HG02852 (cell line): ENCODE data around the gene BTRC.

Source experiments
- ATAC-seq: cut with Tn5 transposase; IDR thresholded peaks from one replicate; pipeline ENCODE4 v1.9.1; 2021; ENCODE audit warnings: mild to moderate bottlenecking, moderate library complexity; ENCODE audit not compliant: unreplicated experiment

Gene BTRC

GRCh38 chr10:101441541-101442455, 87.8 kb downstream of the BTRC start:
- ATAC-seq, result no peak

GRCh38 chr10:101442456-101442800, 88.5 kb downstream of the BTRC start:
- no peak for ATAC-seq

DNA sequence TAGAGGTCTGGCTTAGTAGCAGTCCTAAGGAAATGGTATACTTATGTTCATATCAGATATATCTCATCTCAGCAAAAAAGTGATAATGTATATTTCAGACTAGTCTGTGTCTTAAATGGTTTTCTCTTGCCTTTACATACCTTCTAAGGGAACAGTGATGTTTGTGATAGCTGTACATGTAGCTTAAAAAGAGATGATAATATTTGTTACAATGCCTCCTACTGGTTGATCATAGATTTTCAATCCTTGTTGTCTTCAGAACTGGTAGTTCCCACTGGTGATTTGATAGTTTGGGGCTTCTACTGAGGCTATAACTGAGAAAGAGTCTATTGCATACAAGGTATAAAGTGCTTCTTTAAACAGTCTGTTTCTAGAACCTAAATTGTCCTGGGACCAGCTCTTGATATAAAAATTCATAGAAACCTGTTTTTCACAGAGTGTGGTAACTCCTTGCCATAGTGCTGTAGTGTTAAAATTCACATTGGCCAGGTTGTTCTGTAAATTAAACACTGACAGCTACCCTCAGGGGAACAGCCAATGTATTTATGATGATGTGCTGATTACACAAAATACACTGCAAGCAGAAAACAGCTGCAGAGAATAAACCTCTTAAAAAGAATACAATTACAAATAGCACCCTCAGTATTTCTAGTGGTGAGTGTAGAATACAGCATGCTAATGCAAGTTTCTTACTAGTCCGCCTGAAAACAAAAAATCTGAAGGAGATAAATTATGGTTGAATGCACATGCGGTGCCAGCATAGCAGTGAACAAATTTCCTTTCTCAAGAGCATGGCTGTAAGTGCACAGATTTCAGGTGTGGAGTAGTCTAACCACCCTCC, 90.3 kb downstream of the BTRC start:
- no peak for ATAC-seq

DNA sequence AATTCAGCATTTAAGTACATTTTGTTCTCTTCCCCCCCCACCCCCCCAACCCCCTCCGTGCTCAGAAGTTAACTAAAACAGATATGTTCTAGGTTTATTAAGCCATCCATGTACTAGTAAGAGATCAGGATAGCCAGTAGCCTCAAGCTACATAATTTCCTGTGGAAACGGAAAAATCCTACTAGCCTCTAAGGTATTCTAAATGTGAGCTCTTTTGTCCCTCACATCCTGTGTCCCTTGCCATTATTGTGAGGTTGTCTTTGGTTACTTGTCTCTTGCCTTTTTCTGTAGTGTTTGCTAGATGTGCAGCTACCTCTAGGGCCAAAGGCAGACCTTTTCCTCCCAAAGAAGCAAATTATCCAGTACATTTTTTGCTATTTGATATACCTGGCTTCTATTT, 92.1 kb downstream of the BTRC start:
- no peak for ATAC-seq

DNA sequence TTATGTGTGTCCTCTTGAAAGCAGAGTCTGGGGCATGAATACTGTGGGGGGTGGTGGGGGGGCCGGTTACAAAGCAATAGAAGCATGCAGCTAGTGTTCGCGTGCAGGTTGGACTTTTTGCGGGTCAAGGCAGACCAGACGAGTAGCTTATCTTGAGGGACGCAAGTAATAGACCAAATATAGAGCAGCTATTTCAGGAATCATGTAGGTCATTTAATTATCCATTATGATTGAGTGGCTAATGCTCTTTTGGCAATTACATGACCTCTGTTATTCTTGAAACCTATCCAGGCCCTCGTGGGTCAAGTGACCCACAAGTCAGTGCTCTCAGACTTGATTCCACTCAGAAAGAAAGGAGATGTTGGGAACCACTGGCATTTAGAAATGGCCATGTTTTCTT, 93.0 kb downstream of the BTRC start:
- ATAC-seq, result no peak

DNA sequence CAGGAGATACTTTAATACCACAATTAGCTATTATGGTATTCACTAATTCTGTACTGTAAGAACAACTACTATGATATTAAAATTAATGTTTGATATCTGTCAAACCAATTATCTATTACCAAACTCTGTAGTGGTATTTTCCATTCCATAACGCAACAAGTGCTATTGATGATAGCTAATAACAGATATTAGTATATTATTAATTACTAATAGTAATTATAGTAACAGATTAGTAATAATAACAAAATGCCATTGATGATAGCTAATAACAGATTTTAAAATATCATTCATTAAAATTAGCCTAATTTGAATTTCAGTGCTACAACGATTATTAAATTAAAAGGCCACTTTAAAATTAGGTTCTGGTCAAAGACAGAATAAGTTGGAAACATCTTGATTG, 93.5 kb downstream of the BTRC start:
- ATAC-seq, result no peak

- no peak for ATAC-seq
Observed at GRCh38 chr10:101450277-101451080, 96.5 kb downstream of the BTRC start.

DNA sequence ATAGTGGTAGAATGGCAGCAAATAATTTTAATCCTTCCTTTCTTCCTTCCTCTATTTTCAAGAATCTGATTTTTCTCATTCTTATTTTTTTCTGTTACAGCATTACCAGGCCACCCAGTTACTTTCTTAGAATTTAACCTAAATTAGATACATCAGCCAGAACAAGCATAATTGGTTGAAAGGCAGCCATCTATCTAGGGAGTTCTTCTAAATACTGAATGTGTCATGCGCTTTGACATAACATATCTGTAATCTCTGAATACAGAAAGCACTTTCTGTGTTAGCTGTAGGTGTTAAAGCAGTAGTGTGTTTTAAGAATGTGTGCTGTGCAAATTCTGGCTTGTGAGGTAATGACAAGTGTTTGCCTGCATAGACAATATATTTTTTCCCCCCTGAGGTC, 97.3 kb downstream of the BTRC start:
- no peak for ATAC-seq

DNA sequence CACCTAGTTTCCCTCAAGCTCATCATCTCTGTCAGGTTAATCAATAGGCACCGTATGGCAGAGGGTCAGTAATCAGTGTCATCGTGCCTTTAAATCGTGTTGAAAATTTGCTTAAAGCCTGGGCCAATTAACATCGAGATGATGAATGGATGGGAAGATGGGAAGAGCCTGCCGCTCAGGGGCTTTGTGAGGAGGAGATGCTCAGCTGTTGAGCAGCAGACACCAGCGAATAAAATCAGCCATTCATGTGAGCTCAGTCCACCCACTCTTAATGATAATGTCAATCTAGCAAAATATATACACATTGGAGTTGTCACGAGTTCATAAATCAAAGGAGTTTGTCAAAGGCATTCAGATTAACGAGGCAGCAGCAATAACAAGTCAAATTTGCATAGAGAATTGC, 97.7 kb downstream of the BTRC start:
- no peak for ATAC-seq

DNA sequence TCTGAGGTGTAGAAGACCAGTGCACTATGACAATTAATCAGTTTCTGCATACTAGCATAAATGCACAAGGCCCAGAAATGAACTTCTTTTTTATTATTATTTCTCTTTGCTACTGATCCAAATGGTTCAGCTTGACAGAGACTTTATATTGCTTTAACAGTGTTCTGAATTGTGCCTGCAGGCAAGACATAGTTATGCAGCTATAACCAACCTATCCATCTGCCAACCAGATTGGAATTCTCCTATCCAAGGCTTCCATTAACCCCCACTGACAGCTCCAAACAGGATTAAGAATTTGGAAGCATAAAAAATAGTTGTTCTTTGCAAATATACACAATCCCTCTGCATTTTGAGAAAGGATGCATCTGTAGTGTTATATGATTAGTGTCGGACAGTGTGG, 98.2 kb downstream of the BTRC start:
- ATAC-seq, result no peak

DNA sequence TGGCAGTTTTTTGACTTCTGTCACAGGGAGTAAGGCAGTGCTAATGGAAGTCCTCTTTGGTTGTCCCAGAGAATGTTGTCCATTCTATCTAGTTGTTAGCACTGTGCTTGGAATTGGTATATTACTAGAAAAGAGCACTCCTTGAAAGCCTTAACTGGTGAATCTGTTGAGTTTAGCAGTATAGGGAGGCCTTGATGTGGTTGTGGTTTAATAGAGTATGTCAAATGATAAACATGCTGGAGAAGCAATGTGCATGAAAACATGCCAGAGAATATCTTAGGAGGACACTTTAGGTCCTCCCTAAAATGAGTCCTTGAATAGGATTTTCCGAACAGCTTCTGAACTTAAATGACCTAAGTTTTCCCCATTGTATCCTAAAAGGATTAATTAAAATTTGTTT, 98.6 kb downstream of the BTRC start:
- no peak for ATAC-seq

DNA sequence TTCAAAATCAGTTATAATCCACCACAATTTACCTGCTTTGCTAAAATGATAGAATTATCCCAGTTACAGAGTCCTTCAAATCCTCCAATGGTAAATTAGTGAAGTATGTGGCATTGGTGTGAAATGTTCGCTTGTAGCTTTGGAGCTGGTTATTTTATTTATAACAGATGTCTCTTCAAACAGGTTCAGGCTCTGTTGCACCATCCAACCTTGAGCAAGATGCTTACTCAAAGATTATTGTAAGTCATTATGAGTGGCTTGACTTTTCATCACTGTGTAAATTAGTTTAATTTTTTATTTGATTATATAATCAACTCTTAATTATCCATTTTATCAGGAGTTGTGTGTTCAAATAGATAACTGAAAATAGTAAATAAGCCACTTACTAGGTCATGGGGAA, 99.4 kb downstream of the BTRC start:
- no peak for ATAC-seq

GRCh38 chr10:101453791-101454718, 100.1 kb downstream of the BTRC start:
- ATAC-seq, result no peak

DNA sequence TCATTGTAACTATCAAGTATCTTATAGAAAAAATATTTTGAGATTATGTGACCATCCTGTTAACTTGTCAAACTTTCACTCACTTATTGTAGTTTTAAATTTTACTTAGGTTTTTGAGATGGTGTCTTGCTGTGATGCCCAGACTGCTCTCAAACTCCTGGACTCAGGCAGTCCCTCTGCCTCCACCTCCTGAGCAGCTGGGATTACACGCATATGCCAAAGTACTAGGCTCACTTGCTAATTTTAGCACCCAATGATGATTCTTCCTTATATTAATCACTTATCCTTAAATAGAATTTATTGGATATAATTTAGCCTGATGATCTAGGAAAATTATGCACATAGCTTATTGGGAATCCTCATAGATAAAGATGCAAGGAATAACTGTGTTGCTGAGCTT, 104.9 kb downstream of the BTRC start:
- no peak for ATAC-seq

DNA sequence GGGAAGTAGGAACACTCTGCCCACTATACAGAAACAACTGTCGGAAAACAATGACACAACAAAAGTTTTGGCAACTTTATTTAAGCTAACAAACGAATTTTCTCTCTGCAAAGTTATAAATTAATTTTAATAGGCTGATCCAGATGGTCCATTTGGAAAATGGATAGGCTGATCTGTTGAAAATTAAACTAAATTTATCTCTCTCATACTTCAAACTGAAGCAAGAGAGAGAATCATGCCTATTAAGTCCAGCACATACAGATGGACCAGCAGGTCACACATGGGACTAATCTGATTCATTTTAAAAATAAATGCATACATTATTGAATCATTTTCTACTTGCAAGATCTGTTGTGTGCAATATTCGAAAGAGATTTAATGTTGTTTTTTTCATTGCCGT, 110.1 kb downstream of the BTRC start:
- ATAC-seq, result no peak

- no peak for ATAC-seq
Observed at GRCh38 chr10:101464599-101464998, 110.6 kb downstream of the BTRC start.

DNA sequence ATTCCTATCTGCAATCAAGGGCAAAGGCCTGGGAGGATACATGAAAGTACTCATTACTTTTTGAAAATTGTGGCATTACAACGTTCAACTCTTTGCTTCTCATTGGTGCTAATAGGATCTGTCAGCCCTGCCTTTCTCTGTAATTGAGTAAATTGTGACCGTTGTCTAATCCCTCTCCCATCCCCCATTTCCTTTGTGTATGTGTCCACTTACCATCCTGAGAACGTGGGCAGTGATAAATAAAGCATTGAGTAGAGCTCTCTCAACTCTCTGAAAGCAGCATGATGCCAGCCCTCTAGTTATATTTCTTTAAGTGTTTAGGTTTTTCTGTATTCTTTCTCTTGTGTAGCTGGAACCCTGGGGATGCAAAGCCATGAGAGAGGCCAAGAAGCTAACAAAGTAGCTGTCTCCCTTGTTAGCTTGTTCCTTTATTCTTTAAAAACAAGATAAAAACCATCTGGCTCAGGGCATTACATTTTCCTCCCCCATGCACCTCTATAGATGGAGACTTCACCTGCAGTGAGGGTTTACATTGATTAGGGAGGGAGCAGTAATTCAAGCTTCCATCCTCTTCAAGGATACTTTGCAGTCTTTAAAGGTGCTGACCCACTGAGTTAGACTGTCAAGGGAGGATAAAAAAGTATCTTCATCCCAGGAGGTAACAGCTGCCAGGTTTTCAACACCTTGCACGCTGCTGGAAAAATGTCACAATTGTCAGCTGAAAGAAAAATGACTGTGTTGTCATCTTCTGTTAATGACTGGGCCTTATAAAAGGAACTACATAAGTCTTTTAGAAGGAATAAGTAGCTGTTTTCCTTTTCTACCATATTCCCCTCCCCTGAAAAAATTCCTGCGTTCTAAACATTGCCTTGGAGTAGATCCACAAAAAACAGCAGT, 112.3 kb downstream of the BTRC start:
- ATAC-seq, result no peak

- ATAC-seq, result no peak
Observed at GRCh38 chr10:101467286-101467770, 113.4 kb downstream of the BTRC start.

- ATAC-seq, result no peak
Observed at GRCh38 chr10:101468159-101468558, 114.2 kb downstream of the BTRC start.
